Activated B cell treated with CpG ODN at 0.5 μM for 24 hours (primary cell): ENCODE data around the gene EDNRA. TPM values are rescaled to one million over a fixed set of nuclear protein-coding genes. Genes with fewer than 3 reads are reported as not detected.

ENCODE experiments used
- ATAC-seq: fragments of 200-7000 bp; cut with Tn5 transposase; one replicate; pipeline ENCODE4 v1.10.0; 2021; ENCODE audit warnings: low read depth, mild to moderate bottlenecking, moderate library complexity
- CTCF ChIA-PET: fragments of 350-600 bp; sonication (Branson Sonifier 250); formaldehyde crosslinking; loops from one replicate; lab custom pipeline; 2021; ENCODE audit warnings: antibody characterized with exemption; lab: Charles Lee
- POLR2A ChIA-PET: fragments of 350-600 bp; sonication (Branson Sonifier 250); formaldehyde crosslinking; loops from one replicate; lab custom pipeline; 2021; ENCODE audit warnings: antibody characterized with exemption; lab: Charles Lee
- DNase-seq: peaks from one replicate; pipeline ENCODE4 v3.0.0; 2022
- H3K27ac Mint-ChIP-seq: one replicate; pipeline ENCODE4 v1.8.0; 2020; ENCODE audit warnings: mixed read lengths
- H3K27me3 Mint-ChIP-seq: one replicate; pipeline ENCODE4 v1.8.0; 2021; ENCODE audit warnings: mixed read lengths
- H3K36me3 Mint-ChIP-seq: one replicate; pipeline ENCODE4 v1.8.0; 2021; ENCODE audit warnings: low read depth, mixed read lengths
- H3K4me1 Mint-ChIP-seq: one replicate; pipeline ENCODE4 v1.8.0; 2021; ENCODE audit warnings: mixed read lengths
- H3K4me3 Mint-ChIP-seq: one replicate; pipeline ENCODE4 v1.8.0; 2020; ENCODE audit warnings: mild to moderate bottlenecking, mixed read lengths
- H3K9me3 Mint-ChIP-seq: one replicate; pipeline ENCODE4 v1.8.0; 2020; ENCODE audit warnings: mixed read lengths
- intact Hi-C: fragments of 100-400 bp; cut with micrococcal nuclease; formaldehyde crosslinking; loops from one replicate; pipeline ENCODE4 v1.15.1; 2024
- total RNA-seq: library from RNA; stranded (reverse); gene quantifications from 2 replicates; pipeline ENCODE4 v1.2.3, GENCODE V29; 2022
- TF ChIP-seq, protein P1 (sequence below): fragments of 200-600 bp; IDR thresholded peaks from one replicate; pipeline ENCODE4 v1.8.0; 2022; ENCODE audit warnings: antibody characterized with exemption, mild to moderate bottlenecking

Gene EDNRA
- total RNA-seq, 1 donor from 2014 or later, result not detected

- no peak overlapping the region for H3K4me3 Mint-ChIP-seq
- H3K27me3 Mint-ChIP-seq, result peaks cover 24% of the 10 kb centered on the region
- ATAC-seq (no peak), DNase-seq (no peak)
- peaks cover 6% of the 10 kb centered on the region for H3K9me3 Mint-ChIP-seq
- intact Hi-C loops, result no loop called here
- POLR2A ChIA-PET, result no interaction called here
- CTCF ChIA-PET, result no interaction called here
- no peak overlapping the region for H3K27ac Mint-ChIP-seq
- TF ChIP-seq, protein P1, sequence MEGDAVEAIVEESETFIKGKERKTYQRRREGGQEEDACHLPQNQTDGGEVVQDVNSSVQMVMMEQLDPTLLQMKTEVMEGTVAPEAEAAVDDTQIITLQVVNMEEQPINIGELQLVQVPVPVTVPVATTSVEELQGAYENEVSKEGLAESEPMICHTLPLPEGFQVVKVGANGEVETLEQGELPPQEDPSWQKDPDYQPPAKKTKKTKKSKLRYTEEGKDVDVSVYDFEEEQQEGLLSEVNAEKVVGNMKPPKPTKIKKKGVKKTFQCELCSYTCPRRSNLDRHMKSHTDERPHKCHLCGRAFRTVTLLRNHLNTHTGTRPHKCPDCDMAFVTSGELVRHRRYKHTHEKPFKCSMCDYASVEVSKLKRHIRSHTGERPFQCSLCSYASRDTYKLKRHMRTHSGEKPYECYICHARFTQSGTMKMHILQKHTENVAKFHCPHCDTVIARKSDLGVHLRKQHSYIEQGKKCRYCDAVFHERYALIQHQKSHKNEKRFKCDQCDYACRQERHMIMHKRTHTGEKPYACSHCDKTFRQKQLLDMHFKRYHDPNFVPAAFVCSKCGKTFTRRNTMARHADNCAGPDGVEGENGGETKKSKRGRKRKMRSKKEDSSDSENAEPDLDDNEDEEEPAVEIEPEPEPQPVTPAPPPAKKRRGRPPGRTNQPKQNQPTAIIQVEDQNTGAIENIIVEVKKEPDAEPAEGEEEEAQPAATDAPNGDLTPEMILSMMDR, result no peak
- H3K4me1 Mint-ChIP-seq, result no peaks in the 10 kb centered on the region
- peaks cover 2% of the 10 kb centered on the region for H3K36me3 Mint-ChIP-seq
Measured at GRCh38 chr4:147586637-147587036, 105.7 kb downstream of the EDNRA start.

GRCh38 chr4:147587041-147587440, 106.1 kb downstream of the EDNRA start:
- Mint-ChIP-seq H3K4me3 (no peak overlapping the region), H3K36me3 (peaks cover 2% of the 10 kb centered on the region), H3K4me1 (no peaks in the 10 kb centered on the region), H3K9me3 (peaks cover 6% of the 10 kb centered on the region), H3K27me3 (peaks cover 21% of the 10 kb centered on the region), H3K27ac (no peak overlapping the region)
- DNase-seq (no peak), ATAC-seq (no peak)
- TF ChIP-seq, protein P1, result no peak
- ChIA-PET CTCF (no interaction called here), POLR2A (no interaction called here)
- intact Hi-C loops, result no loop called here

GRCh38 chr4:147589586-147589985, 108.7 kb downstream of the EDNRA start:
- H3K4me3 Mint-ChIP-seq, result no peak overlapping the region
- ATAC-seq (no peak), DNase-seq (no peak)
- CTCF ChIA-PET, result interaction anchor here (1.0 to 1.9 kb wide), 6 partner anchors 9 to 571 kb away, joined by 3 to 11 read pairs (median 4); no protein-coding TSS in a partner anchor
- no peak overlapping the region for H3K27ac Mint-ChIP-seq
- peaks cover 5% of the 10 kb centered on the region for H3K9me3 Mint-ChIP-seq
- no peaks in the 10 kb centered on the region for H3K4me1 Mint-ChIP-seq
- POLR2A ChIA-PET, result no interaction called here
- intact Hi-C loops, result no loop called here
- TF ChIP-seq, protein P1, result no peak
- H3K27me3 Mint-ChIP-seq, result peaks cover 19% of the 10 kb centered on the region
- H3K36me3 Mint-ChIP-seq, result peaks cover 2% of the 10 kb centered on the region

GRCh38 chr4:147590249-147590920, 109.5 kb downstream of the EDNRA start:
- Mint-ChIP-seq H3K27me3 (peaks cover 18% of the 10 kb centered on the region), H3K4me3 (no peak overlapping the region), H3K4me1 (no peaks in the 10 kb centered on the region), H3K36me3 (peaks cover 2% of the 10 kb centered on the region), H3K27ac (no peak overlapping the region), H3K9me3 (peaks cover under 1% of the 10 kb centered on the region)
- CTCF ChIA-PET, result interaction anchor here (1.0 to 1.9 kb wide), 5 partner anchors 10 to 571 kb away, joined by 3 to 11 read pairs (median 5); no protein-coding TSS in a partner anchor
- no peak for ATAC-seq
- DNase-seq, result no peak
- POLR2A ChIA-PET, result no interaction called here
- TF ChIP-seq, protein P1, result no peak
- intact Hi-C loops, result loop anchor here (2.0 to 5.0 kb wide), 4 partner anchors 72 to 1248 kb away; no protein-coding TSS in a partner anchor

GRCh38 chr4:147591106-147591505, 110.2 kb downstream of the EDNRA start:
- peaks cover 16% of the 10 kb centered on the region for H3K27me3 Mint-ChIP-seq
- TF ChIP-seq, protein P1, result no peak
- H3K36me3 Mint-ChIP-seq, result no peaks in the 10 kb centered on the region
- intact Hi-C loops, result loop anchor here (2.0 to 5.0 kb wide), 4 partner anchors 72 to 1249 kb away; no protein-coding TSS in a partner anchor
- no peaks in the 10 kb centered on the region for H3K4me1 Mint-ChIP-seq
- no peak for ATAC-seq
- no peak overlapping the region for H3K27ac Mint-ChIP-seq
- ChIA-PET CTCF (no interaction called here), POLR2A (no interaction called here)
- DNase-seq, result no peak
- H3K4me3 Mint-ChIP-seq, result no peak overlapping the region
- H3K9me3 Mint-ChIP-seq, result no peaks in the 10 kb centered on the region
